ENCODE data around the gene FAM53B. TPM values are rescaled to one million over a fixed set of nuclear protein-coding genes. Genes with fewer than 3 reads are reported as not detected.
A peak's percentile ranks its signal among the peaks of the same experiment; 100 is the strongest.

FAM53B gene
- total RNA-seq, 2 experiments from 2014 or later = 15.1 to 18.0 TPM

DNA sequence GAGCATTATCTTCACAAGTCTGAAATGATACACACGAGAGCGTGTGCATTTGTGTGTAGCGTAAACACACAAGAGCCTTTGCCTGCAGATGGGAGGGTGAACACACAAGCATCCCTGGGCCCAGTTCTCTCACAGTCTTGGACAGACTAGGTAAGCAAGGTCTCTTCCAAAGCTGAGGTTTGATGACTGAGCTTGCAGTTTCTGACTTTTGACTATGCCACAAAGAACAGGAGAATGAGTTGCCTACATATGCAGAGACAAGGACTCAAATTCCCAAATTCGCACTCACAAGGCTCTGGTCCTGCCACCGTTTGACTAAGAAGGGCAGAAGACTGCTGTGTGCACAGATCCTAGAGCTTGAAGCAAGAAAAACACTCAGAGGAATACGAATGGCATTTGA lies 55.8 kb downstream of the FAM53B start:
- POLR2A ChIA-PET = interaction anchor here (0.9 to 4.1 kb wide), 22 partner anchors 10 to 103 kb away, joined by 3 to 68 read pairs (median 5); partner anchors contain the start of gene EEF1AKMT2
- Mint-ChIP-seq H3K9me3 (no peaks in the 10 kb centered on the region), H3K4me1 (ENCODE audit: low read depth) (peaks cover 80% of the 10 kb centered on the region), H3K4me3 (peak overlapping the region; percentile 31), H3K27ac (peak overlapping the region; percentile 74), H3K27me3 (no peaks in the 10 kb centered on the region), H3K36me3 (ENCODE audit: low read depth) (peaks cover 36% of the 10 kb centered on the region)
- CTCF ChIA-PET = interaction anchor here (0.7 to 7.3 kb wide), 23 partner anchors 9 to 148 kb away, joined by 3 to 102 read pairs (median 5); no protein-coding TSS in a partner anchor
- ATAC-seq (peak; percentile 31), DNase-seq (no peak)
- TF ChIP-seq, protein P1, sequence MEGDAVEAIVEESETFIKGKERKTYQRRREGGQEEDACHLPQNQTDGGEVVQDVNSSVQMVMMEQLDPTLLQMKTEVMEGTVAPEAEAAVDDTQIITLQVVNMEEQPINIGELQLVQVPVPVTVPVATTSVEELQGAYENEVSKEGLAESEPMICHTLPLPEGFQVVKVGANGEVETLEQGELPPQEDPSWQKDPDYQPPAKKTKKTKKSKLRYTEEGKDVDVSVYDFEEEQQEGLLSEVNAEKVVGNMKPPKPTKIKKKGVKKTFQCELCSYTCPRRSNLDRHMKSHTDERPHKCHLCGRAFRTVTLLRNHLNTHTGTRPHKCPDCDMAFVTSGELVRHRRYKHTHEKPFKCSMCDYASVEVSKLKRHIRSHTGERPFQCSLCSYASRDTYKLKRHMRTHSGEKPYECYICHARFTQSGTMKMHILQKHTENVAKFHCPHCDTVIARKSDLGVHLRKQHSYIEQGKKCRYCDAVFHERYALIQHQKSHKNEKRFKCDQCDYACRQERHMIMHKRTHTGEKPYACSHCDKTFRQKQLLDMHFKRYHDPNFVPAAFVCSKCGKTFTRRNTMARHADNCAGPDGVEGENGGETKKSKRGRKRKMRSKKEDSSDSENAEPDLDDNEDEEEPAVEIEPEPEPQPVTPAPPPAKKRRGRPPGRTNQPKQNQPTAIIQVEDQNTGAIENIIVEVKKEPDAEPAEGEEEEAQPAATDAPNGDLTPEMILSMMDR (IDR thresholded peaks at IDR 0.05) = no peak
- intact Hi-C loops (cut with micrococcal nuclease) = loop anchor here (2.0 to 5.0 kb wide), 3 partner anchors 30 to 54 kb away; partner anchors contain the start of gene FAM53B

DNA sequence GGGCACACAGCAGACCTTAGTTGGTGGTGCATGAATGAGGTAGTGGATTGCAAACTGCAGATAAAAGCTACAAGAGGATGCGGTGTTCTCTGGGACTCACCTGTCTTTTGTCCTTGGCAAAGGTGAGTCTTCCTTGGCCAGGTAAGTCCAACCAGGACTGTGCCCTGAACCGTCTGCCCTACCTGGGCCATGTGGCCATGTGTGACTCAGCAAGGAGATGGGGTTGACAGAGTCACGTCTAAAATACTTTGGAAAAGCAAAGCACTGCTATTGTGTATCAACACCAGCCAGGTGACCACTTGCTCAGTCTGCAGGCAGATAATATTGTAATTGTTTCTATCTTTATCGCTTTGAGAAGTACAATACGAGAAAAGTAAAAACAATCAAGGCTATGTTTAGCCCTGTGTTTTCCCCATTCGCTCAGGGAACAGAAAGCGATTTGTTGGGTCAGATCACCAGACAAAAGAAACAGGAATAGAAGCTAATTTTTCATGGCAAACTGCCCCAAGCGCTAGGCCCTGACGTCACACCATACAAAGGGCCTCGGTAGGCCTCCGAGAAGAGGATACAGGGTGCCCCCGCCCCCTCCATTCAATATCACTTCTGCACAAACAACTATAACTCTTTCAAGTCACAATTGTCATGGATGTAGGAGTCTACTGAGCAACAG lies 57.3 kb downstream of the FAM53B start:
- H3K27ac Mint-ChIP-seq = no peak overlapping the region
- peaks cover 78% of the 10 kb centered on the region for H3K4me1 Mint-ChIP-seq (ENCODE audit: low read depth)
- POLR2A ChIA-PET = interaction anchor here (0.8 to 4.1 kb wide), 6 partner anchors 11 to 54 kb away, joined by 3 to 68 read pairs (median 10); no protein-coding TSS in a partner anchor
- ATAC-seq (no peak), DNase-seq (no peak)
- peaks cover 39% of the 10 kb centered on the region for H3K36me3 Mint-ChIP-seq (ENCODE audit: low read depth)
- H3K4me3 Mint-ChIP-seq = no peak overlapping the region
- no peaks in the 10 kb centered on the region for H3K9me3 Mint-ChIP-seq
- CTCF ChIA-PET = interaction anchor here (0.8 to 7.3 kb wide), 10 partner anchors 8 to 156 kb away, joined by 3 to 102 read pairs (median 5); no protein-coding TSS in a partner anchor
- H3K27me3 Mint-ChIP-seq = no peaks in the 10 kb centered on the region
- intact Hi-C loops (cut with micrococcal nuclease) = loop anchor here (5.0 kb wide), 2 partner anchors 35 to 55 kb away; partner anchors contain the start of gene FAM53B
- TF ChIP-seq, protein P1 (IDR thresholded peaks at IDR 0.05) = no peak

DNA sequence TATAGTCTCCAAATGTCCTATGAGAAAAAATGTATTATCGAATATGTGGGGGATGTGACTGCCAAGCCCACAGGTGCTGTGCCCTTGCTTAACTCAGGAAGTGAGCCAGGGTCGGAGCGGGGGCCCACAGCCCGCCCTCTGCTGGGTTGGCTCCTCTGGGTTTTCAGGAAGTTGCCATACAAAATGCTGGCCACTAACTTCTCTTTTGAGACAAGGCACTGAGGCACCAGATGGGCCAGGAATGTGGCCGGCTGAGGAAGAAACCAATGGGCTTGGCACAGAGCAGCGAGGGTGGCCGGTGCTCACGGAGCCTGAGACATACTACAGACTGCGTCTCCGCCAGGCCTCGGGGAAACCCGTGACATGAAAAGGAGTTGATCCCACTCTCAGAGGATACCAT lies 58.9 kb downstream of the FAM53B start:
- TF ChIP-seq, protein P1 (IDR thresholded peaks at IDR 0.05) = peak; percentile 15
- DNase-seq (peak; percentile 42), ATAC-seq (no peak)
- Mint-ChIP-seq H3K9me3 (no peaks in the 10 kb centered on the region), H3K4me1 (ENCODE audit: low read depth) (peaks cover 71% of the 10 kb centered on the region), H3K4me3 (no peak overlapping the region), H3K27ac (peak overlapping the region; percentile 11), H3K36me3 (ENCODE audit: low read depth) (peaks cover 48% of the 10 kb centered on the region), H3K27me3 (no peaks in the 10 kb centered on the region)
- ChIA-PET POLR2A (interaction anchor here (0.8 to 1.8 kb wide), 5 partner anchors 13 to 34 kb away, joined by 3 to 5 read pairs (median 3); no protein-coding TSS in a partner anchor), CTCF (interaction anchor here (0.9 to 5.1 kb wide), 8 partner anchors 8 to 58 kb away, joined by 3 to 54 read pairs (median 5); no protein-coding TSS in a partner anchor)
- intact Hi-C loops (cut with micrococcal nuclease) = loop anchor here (5.0 kb wide), 2 partner anchors 33 to 57 kb away; partner anchors contain the start of gene FAM53B

GRCh38 chr10:124683814-124684213 lies 60.4 kb downstream of the FAM53B start:
- H3K4me1 Mint-ChIP-seq (ENCODE audit: low read depth) = peaks cover 64% of the 10 kb centered on the region
- intact Hi-C loops (cut with micrococcal nuclease) = no loop called here
- H3K27ac Mint-ChIP-seq = peak overlapping the region; percentile 26
- ATAC-seq = no peak
- TF ChIP-seq, protein P1 (IDR thresholded peaks at IDR 0.05) = no peak
- H3K27me3 Mint-ChIP-seq = no peaks in the 10 kb centered on the region
- DNase-seq = no peak
- ChIA-PET CTCF (interaction anchor here (1.1 to 3.0 kb wide), 5 partner anchors 10 to 58 kb away, joined by 3 to 9 read pairs (median 6); no protein-coding TSS in a partner anchor), POLR2A (interaction anchor here (1.1 to 1.8 kb wide), 3 partner anchors 11 to 32 kb away, joined by 3 to 5 read pairs (median 4); no protein-coding TSS in a partner anchor)
- H3K9me3 Mint-ChIP-seq = no peaks in the 10 kb centered on the region
- peaks cover 46% of the 10 kb centered on the region for H3K36me3 Mint-ChIP-seq (ENCODE audit: low read depth)
- no peak overlapping the region for H3K4me3 Mint-ChIP-seq
